Upper lobe of right lung (tissue), 1 donor: ENCODE data around the gene UNC5A. TPM values are rescaled to one million over a fixed set of nuclear protein-coding genes. Genes with fewer than 3 reads are reported as not detected.
A peak's percentile ranks its signal among the peaks of the same experiment; 100 is the strongest.

Source experiments
- ATAC-seq: fragments of 200-7000 bp; cut with Tn5 transposase; one replicate; pipeline ENCODE4 v1.9.1; 2020; ENCODE audit warnings: mild to moderate bottlenecking, moderate library complexity
- DNase-seq: peaks from one replicate; pipeline ENCODE4 v3.0.0-alpha.2; 2020
- H3K27ac ChIP-seq: fragments of 200-600 bp; one replicate; pipeline ENCODE4 v1.8.0; 2022
- H3K27me3 ChIP-seq: fragments of 200-600 bp; one replicate; pipeline ENCODE4 v1.8.0; 2022; ENCODE audit warnings: mild to moderate bottlenecking
- H3K36me3 ChIP-seq: fragments of 200-600 bp; one replicate; pipeline ENCODE4 v1.8.0; 2022
- H3K4me1 ChIP-seq: fragments of 200-600 bp; one replicate; pipeline ENCODE4 v1.8.0; 2022
- H3K4me3 ChIP-seq: fragments of 200-600 bp; one replicate; pipeline ENCODE4 v1.8.0; 2022; ENCODE audit warnings: mild to moderate bottlenecking
- H3K9me3 ChIP-seq: fragments of 200-600 bp; one replicate; pipeline ENCODE4 v1.8.0; 2022
- intact Hi-C: fragments of 100-400 bp; cut with DNase I; formaldehyde crosslinking; loops from one replicate; pipeline ENCODE4 v1.11.0; 2022
- total RNA-seq: library from RNA; stranded (reverse); fragmentation: NEBNext Ultra II Directional; extraction: Animal tissue kit (Norgen Biotek cat#: 25700); gene quantifications from one replicate; pipeline ENCODE4 v1.2.1, GENCODE V29; 2021
- TF ChIP-seq, protein P1 (sequence below): fragments of 200-600 bp; IDR thresholded peaks from one replicate; pipeline ENCODE4 v1.8.0; 2022; ENCODE audit warnings: antibody characterized with exemption
- donor health status: DM: no; HTN: yes; CAD: no; lungs with severe emphysema.

The UNC5A gene
- total RNA-seq, 1 donor from 2014 or later: 0.46 TPM

DNA sequence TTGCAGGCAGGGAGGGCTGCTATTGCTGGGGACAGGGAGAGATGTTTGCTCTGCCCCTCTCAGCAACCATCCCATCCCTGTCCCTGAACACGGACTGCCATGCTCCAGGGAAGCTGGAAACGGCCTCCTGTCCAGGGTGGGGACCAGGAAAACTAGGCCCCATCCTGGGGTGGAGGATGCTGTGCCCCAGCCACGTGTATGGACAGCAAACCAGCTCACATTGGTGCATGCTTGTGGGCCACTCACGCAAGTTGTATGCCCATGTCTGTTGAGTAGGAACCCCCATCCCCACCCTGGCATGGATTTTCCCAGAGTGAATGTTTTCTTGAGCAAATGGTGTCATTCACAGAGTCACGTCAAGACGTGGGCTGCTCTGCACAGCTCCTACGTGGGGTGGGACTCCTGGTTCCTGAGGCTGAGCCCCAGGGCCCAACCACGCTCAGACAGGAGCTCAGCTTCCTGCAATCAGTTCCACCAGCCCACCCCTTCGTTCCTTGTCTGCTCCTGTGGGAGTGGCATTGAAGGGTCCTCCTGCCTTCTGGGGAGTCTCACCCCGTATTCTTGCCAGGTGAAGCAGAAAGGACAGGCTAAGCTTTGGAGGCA lies 4.6 kb downstream of the UNC5A start:
- H3K36me3 ChIP-seq: no peaks in the 10 kb centered on the region
- no peaks in the 10 kb centered on the region for H3K4me1 ChIP-seq
- TF ChIP-seq, protein P1, sequence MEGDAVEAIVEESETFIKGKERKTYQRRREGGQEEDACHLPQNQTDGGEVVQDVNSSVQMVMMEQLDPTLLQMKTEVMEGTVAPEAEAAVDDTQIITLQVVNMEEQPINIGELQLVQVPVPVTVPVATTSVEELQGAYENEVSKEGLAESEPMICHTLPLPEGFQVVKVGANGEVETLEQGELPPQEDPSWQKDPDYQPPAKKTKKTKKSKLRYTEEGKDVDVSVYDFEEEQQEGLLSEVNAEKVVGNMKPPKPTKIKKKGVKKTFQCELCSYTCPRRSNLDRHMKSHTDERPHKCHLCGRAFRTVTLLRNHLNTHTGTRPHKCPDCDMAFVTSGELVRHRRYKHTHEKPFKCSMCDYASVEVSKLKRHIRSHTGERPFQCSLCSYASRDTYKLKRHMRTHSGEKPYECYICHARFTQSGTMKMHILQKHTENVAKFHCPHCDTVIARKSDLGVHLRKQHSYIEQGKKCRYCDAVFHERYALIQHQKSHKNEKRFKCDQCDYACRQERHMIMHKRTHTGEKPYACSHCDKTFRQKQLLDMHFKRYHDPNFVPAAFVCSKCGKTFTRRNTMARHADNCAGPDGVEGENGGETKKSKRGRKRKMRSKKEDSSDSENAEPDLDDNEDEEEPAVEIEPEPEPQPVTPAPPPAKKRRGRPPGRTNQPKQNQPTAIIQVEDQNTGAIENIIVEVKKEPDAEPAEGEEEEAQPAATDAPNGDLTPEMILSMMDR: no peak
- DNase-seq: no peak
- intact Hi-C loops: no loop called here
- H3K27ac ChIP-seq: no peak overlapping the region
- ATAC-seq: no peak
- no peak overlapping the region for H3K4me3 ChIP-seq
- peaks cover 93% of the 10 kb centered on the region for H3K27me3 ChIP-seq
- no peaks in the 10 kb centered on the region for H3K9me3 ChIP-seq

DNA sequence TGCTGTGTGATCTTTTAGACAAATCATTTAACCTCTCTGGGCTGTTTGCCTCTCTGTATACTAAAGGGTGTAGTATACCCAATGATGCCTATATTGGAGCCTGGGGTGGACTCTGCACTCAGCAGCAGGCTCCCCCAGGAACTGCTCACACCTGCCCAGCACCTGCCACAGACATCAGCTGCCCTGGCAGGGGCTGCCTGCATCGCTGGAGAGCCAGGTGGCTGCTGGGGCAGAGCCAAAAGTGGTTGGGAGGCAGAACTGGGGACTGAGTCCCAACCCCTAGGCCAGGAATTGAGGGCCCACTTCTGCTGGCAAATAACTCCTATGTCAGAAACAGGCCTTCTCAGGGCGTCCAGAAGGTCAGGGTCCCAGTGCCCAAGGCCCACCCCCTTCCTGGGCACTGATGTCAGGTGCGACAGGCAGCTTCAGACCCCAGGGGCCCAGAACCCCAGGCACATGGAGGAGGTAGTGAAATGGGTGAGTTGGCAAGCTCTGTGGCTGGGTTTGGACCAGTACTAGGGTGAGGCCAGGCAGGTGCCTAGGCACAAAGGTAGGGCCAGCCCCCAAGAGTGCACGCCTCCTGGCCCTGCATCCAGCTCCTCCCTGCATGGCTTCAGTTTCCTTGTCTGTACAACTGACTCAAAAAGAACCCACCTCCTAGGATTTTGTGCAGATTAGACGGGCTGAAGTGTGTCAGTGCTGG lies 5.8 kb downstream of the UNC5A start:
- no peak overlapping the region for H3K4me3 ChIP-seq
- no peak for DNase-seq
- no peaks in the 10 kb centered on the region for H3K4me1 ChIP-seq
- H3K27ac ChIP-seq: no peak overlapping the region
- no peaks in the 10 kb centered on the region for H3K36me3 ChIP-seq
- TF ChIP-seq, protein P1: no peak
- H3K27me3 ChIP-seq: peaks cover 84% of the 10 kb centered on the region
- no peaks in the 10 kb centered on the region for H3K9me3 ChIP-seq
- ATAC-seq: no peak
- intact Hi-C loops: no loop called here

DNA sequence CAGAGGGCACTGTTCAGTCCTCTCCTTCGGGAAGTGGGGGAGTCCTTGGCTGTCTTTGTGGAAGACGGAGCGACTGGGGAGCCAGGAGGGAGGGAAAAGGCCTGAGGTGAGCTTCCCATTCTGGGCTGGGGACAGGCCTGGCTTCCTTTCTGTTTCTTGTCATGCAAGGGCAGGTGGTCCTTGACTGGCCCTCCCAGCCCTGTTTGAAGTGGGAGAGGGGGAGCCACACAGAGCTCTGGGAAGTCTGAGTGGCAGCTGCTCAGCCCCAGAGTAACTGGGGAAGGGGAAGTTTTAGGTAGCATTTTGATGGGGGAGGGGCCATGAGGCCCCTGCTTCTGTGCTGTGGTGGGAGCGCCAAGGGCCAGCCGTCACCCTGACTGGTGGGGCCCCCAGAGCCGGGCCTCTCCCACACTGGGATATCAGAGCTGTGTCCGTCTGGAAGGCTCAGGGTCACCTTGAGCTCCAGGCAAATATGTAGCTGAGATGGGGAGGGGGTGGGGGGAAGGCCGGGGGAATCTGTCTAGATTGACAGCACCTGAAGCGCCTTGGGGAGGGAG lies 6.5 kb downstream of the UNC5A start:
- no peaks in the 10 kb centered on the region for H3K4me1 ChIP-seq
- TF ChIP-seq, protein P1: no peak
- ATAC-seq: no peak
- intact Hi-C loops: no loop called here
- no peak overlapping the region for H3K4me3 ChIP-seq
- no peaks in the 10 kb centered on the region for H3K9me3 ChIP-seq
- H3K27me3 ChIP-seq: peaks cover 78% of the 10 kb centered on the region
- H3K36me3 ChIP-seq: no peaks in the 10 kb centered on the region
- DNase-seq: no peak
- no peak overlapping the region for H3K27ac ChIP-seq

- Histone ChIP-seq H3K4me3 (peak overlapping the region; percentile 34), H3K27me3 (peaks cover 72% of the 10 kb centered on the region), H3K9me3 (no peaks in the 10 kb centered on the region), H3K27ac (no peak overlapping the region), H3K4me1 (no peaks in the 10 kb centered on the region), H3K36me3 (no peaks in the 10 kb centered on the region)
- intact Hi-C loops: no loop called here
- no peak for DNase-seq
- ATAC-seq: no peak
- TF ChIP-seq, protein P1: no peak
Measured at GRCh38 chr5:176817369-176817840, 7.0 kb downstream of the UNC5A start.

DNA sequence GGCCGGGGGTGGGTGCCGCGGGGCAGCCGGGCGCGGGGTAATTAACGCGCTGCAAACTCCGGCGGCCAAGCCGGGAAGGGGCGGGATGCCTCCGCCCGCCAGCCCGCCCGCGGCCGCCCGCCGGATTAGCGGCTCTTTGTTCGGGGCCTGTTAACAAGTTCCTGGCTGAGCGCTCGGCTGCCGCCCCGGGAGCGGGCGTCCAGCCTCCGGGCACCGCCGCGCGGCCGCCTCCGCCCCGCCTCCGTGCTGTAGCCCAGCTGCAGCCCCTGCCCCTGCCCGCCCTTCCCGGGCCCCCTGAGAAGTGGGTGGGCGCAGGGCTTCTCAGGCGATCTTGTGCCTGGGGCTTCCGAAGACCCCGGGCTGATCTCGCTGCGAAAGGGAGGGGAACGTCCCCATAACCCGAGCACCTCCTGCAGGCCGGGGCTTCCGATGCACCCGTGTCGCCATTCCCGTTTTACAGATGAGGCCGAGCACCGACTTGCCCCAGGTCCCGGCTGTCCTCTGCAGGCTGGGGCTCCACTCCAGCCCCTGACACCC lies 7.5 kb downstream of the UNC5A start:
- TF ChIP-seq, protein P1: peak; percentile 18
- intact Hi-C loops: no loop called here
- no peak overlapping the region for H3K27ac ChIP-seq
- H3K4me1 ChIP-seq: no peaks in the 10 kb centered on the region
- H3K4me3 ChIP-seq: peak overlapping the region; percentile 34
- ATAC-seq (no peak), DNase-seq (no peak)
- no peaks in the 10 kb centered on the region for H3K36me3 ChIP-seq
- H3K9me3 ChIP-seq: no peaks in the 10 kb centered on the region
- peaks cover 72% of the 10 kb centered on the region for H3K27me3 ChIP-seq
